HG03439 (cell line): Measurements from ENCODE around the gene BICDL1.

ENCODE experiments used
- ATAC-seq: cut with Tn5 transposase; IDR thresholded peaks from one replicate; pipeline ENCODE4 v1.9.1; 2021; ENCODE audit warnings: mild to moderate bottlenecking, moderate library complexity; ENCODE audit not compliant: unreplicated experiment

Gene BICDL1

GRCh38 chr12:120051535-120051934 lies 62.5 kb downstream of the BICDL1 start:
- no peak for ATAC-seq

GRCh38 chr12:120054293-120054692 lies 65.3 kb downstream of the BICDL1 start:
- no peak for ATAC-seq

- no peak for ATAC-seq
Measured at GRCh38 chr12:120055231-120056000, 66.4 kb downstream of the BICDL1 start.

GRCh38 chr12:120056739-120057138 lies 67.7 kb downstream of the BICDL1 start:
- ATAC-seq = no peak

GRCh38 chr12:120060196-120060595 lies 71.2 kb downstream of the BICDL1 start:
- ATAC-seq = no peak

GRCh38 chr12:120060717-120061116 lies 71.7 kb downstream of the BICDL1 start:
- ATAC-seq = no peak

- ATAC-seq = no peak
Measured at GRCh38 chr12:120061575-120062214, 72.7 kb downstream of the BICDL1 start.

GRCh38 chr12:120062976-120063579 lies 74.0 kb downstream of the BICDL1 start:
- no peak for ATAC-seq

- ATAC-seq = no peak
Measured at GRCh38 chr12:120064054-120064940, 75.3 kb downstream of the BICDL1 start.

GRCh38 chr12:120065472-120065871 lies 76.4 kb downstream of the BICDL1 start:
- ATAC-seq = no peak

- no peak for ATAC-seq
Measured at GRCh38 chr12:120066341-120066740, 77.3 kb downstream of the BICDL1 start.

GRCh38 chr12:120067084-120067869 lies 78.2 kb downstream of the BICDL1 start:
- no peak for ATAC-seq

- ATAC-seq = no peak
Measured at GRCh38 chr12:120067901-120068300, 78.9 kb downstream of the BICDL1 start.

- ATAC-seq = no peak
Measured at GRCh38 chr12:120069278-120069677, 80.2 kb downstream of the BICDL1 start.

GRCh38 chr12:120071493-120072020 lies 82.5 kb downstream of the BICDL1 start:
- no peak for ATAC-seq

- ATAC-seq = no peak
Measured at GRCh38 chr12:120072472-120073249, 83.6 kb downstream of the BICDL1 start.

- no peak for ATAC-seq
Measured at GRCh38 chr12:120075034-120075616, 86.1 kb downstream of the BICDL1 start.

- ATAC-seq = no peak
Measured at GRCh38 chr12:120076651-120077050, 87.6 kb downstream of the BICDL1 start.

- ATAC-seq = no peak
Measured at GRCh38 chr12:120077260-120077659, 88.2 kb downstream of the BICDL1 start.
